D721Med (cell line): ENCODE measurements around the gene DIAPH2.
"Not testable (repeated sequence)": the region's sequence is repeated elsewhere in the genome, so short reads cannot be mapped to it uniquely, and the experiment has no call there.

Source experiments
- DNase-seq: peaks from one replicate; pipeline ENCODE4 v3.0.0; 2011; ENCODE audit warnings: low spot score; ENCODE audit not compliant: insufficient read length
- FAIRE-seq: peaks from 2 replicates; lab custom pipeline; 2011; peaks lifted over from hg19 to GRCh38; lab: Jason Lieb, UNC
- TF ChIP-seq, protein P1 (sequence below): IDR thresholded peaks from 2 replicates; pipeline ENCODE4 v1.5.1; 2012; ENCODE audit warnings: mild to moderate bottlenecking, control low read depth; ENCODE audit not compliant: insufficient read depth; ENCODE audit errors: missing control alignments

The DIAPH2 gene

DNA sequence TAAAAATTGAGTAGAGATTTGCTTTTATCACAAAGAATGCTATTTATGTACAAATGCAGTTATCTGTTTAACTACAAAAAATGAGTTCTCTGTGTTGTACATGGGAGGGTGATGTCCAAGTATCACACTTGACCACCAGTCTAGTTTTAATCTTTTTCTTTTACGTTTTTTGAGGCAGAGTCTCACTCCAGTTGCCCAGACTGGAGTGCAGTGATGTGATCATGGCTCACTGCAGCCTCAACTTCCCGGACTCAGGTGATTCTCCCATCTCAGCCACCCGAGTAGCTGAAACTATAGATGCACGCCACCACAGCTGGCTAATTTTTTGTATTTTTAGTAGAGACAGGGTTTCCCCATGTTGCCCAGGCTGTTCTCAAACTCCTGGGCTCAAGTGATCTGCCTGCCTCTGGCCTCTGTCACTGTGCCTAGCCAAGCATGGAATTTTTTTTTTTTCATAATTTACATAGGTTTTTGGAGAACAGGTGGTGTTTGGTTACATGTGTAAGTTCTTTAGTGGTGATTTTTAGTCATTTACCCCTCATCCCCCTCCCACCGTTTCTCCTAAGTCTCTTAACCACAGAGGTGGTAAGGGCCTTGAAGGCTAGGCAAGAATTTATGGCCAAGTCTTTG lies 151.1 kb downstream of the DIAPH2 start:
- FAIRE-seq: no peak
- DNase-seq: no peak
- TF ChIP-seq, protein P1, sequence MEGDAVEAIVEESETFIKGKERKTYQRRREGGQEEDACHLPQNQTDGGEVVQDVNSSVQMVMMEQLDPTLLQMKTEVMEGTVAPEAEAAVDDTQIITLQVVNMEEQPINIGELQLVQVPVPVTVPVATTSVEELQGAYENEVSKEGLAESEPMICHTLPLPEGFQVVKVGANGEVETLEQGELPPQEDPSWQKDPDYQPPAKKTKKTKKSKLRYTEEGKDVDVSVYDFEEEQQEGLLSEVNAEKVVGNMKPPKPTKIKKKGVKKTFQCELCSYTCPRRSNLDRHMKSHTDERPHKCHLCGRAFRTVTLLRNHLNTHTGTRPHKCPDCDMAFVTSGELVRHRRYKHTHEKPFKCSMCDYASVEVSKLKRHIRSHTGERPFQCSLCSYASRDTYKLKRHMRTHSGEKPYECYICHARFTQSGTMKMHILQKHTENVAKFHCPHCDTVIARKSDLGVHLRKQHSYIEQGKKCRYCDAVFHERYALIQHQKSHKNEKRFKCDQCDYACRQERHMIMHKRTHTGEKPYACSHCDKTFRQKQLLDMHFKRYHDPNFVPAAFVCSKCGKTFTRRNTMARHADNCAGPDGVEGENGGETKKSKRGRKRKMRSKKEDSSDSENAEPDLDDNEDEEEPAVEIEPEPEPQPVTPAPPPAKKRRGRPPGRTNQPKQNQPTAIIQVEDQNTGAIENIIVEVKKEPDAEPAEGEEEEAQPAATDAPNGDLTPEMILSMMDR: no peak

DNA sequence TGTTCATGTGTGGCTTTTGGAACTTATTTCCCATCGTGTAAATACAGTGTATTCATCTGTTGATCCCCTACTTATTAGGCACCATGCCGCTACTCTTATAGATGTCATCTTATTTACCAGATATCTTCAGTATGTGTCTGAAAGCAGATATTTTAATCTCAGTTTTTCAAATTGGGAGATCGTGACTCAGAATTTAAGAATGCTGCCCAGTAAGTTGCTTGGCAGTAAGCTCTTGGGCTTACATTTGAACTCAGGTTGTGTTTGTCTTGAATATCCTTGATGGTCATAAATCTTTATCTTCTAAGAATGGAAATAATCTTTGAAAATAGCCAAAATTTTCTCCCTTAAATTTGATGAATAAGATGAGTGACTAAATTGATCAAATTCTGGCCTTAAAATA lies 153.2 kb downstream of the DIAPH2 start:
- FAIRE-seq (no peak), DNase-seq (no peak)
- TF ChIP-seq, protein P1: no peak

- FAIRE-seq: no peak
- TF ChIP-seq, protein P1: no peak
- DNase-seq: no peak
Observed at GRCh38 chrX:96838537-96838936, 153.9 kb downstream of the DIAPH2 start.

DNA sequence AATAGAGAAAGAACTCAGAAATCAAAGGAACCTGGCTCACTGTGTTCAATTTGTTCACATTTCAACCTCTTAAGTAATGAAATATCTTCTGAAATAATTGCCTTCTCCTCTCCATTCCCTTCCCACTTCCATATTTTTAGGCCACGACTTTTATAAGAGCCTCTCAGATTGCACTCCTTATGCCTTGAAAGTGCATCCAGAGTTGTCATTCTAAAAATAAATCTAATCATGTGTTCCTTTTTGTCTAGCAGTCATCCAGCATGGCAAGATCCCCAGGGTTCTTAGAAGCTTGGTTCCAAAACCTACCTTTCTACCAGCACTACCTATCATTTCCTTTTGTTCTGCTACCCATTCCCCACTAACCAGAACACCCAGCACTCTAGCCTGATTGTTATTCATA lies 156.7 kb downstream of the DIAPH2 start:
- no peak for FAIRE-seq
- TF ChIP-seq, protein P1: no peak
- DNase-seq: no peak

DNA sequence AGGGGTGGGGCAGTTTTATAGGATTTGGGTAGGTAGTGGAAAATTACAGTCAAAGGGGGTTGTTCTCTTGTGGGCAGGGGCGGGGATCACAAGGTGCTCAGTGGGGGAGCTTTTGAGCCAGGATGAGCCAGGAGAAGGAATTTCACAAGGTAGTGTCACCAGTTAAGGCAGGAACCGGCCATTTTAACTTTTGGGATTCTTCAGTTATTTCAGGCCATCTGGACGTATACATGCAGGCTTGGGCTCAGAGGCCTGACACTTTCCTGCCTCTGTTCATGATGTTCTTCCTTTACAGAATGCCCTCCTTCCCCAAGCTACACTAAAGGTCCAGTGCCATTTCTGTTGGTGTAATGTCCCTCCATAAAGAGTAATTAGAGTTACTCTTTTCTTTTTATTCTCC lies 157.2 kb downstream of the DIAPH2 start:
- not testable (repeated sequence) for DNase-seq, FAIRE-seq

- TF ChIP-seq, protein P1: no peak
- DNase-seq (no peak), FAIRE-seq (no peak)
Observed at GRCh38 chrX:96843566-96843965, 158.9 kb downstream of the DIAPH2 start.

DNA sequence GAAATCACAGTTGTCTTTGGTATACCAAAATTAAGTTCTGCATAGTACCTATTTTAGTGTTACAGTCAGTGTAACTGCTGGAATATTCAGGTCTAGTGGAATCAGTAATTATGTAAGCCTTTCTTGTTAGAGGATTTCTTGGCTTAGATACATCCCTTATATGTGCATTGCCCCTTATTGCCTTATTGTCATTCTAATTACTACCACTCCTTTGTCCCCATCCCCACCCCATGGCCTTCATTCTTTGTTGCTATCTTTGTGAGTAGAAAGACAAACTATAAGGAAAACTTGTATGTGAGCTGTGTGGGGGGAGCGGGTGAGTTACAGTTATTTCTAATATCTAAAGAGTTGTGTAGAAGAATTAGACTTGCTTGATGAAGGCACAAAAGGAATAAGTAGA lies 162.2 kb downstream of the DIAPH2 start:
- TF ChIP-seq, protein P1: no peak
- peak; percentile 21 for FAIRE-seq
- no peak for DNase-seq

GRCh38 chrX:96859422-96859821 lies 174.8 kb downstream of the DIAPH2 start:
- not testable (repeated sequence) for FAIRE-seq, DNase-seq
